Activated CD8-positive, alpha-beta memory T cell treated with anti-CD3 and anti-CD28 coated beads, Interleukin-2, amount 50 U/mL, for 24 hours (primary cell): ENCODE measurements around the gene DHFR.
"Not testable (repeated sequence)": the region's sequence is repeated elsewhere in the genome, so short reads cannot be mapped to it uniquely, and the experiment has no call there.

Experiments used
- DNase-seq: peaks from one replicate; pipeline ENCODE4 v3.0.0-alpha.2; 2020; ENCODE audit errors: extremely low read depth

Gene DHFR

DNA sequence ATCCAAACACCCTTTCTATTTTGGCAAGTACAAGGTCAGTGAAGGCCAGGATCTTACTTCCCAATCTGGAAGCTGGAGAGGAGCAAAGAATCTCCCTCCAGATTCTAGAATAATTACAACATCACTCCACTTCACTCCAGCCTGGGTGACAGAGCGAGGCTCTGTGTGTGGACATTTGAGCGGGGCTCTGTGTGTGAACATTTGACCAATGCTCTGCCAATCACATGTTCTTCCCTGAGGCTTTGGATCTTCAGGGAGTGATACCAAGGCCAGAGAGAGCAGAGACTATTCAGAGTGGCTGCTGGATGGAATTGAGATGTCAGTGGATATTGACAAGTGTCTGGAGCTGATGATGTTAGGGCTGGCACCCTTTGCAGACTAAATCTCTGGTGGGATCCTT lies 60.0 kb downstream of the DHFR start:
- no peak for DNase-seq

DNA sequence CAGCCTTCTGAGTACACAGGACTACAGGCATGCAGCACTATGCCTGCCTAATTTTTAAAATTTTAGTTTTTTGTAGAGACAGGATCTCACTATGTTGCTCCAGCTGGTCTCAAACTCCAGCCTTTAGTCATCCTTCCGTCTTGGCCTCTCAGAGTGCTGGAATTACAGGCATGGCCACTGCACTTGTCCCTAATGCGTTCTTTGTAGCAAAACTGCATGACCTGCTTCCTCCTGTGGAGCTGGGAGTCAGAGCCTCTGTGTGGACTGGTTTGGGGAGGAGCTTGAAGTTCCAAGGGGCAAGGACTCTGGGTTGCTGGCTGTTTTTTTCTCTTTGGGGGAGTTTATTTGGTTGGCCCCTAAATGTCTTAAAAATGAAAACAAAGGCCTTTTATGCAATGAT lies 62.0 kb downstream of the DHFR start:
- DNase-seq: no peak

- DNase-seq: no peak
These were observed 62.7 kb downstream of the DHFR start for GRCh38 chr5:80592105-80592504.

DNA sequence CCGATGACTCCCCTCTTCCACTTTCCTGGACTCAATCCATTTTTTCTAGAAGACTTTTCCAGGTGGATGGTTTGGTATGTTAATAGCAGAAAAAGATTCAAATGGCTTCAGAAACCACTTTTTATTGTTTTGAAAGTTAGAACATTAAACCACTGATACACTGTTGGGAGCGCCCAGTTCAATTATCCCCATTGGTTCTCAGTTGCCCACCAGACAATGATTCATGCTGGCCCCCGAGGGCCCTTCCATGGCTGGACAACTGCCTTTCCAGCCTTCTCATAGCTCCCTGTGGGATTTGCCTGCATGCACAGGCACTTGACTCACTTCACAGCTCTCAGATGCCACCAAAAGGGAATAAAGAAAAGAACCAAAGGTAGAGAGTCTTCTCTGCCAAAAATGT lies 63.4 kb downstream of the DHFR start:
- no peak for DNase-seq

- DNase-seq: no peak
These were observed 64.0 kb downstream of the DHFR start for GRCh38 chr5:80590766-80591165.

GRCh38 chr5:80588858-80589540 lies 65.8 kb downstream of the DHFR start:
- DNase-seq: no peak

GRCh38 chr5:80584770-80585169 lies 70.0 kb downstream of the DHFR start:
- DNase-seq: no peak

GRCh38 chr5:80580291-80580690 lies 74.5 kb downstream of the DHFR start:
- not testable (repeated sequence) for DNase-seq

- DNase-seq: no peak
These were observed 75.7 kb downstream of the DHFR start for GRCh38 chr5:80579050-80579449.

GRCh38 chr5:80577707-80578106 lies 77.1 kb downstream of the DHFR start:
- DNase-seq: no peak

- DNase-seq: no peak
These were observed 78.4 kb downstream of the DHFR start for GRCh38 chr5:80576383-80576782.
